GM18498 (cell line): ENCODE data around the gene SPO11.

Experiments
- ATAC-seq: cut with Tn5 transposase; IDR thresholded peaks from one replicate; pipeline ENCODE4 v1.9.1; 2021; ENCODE audit warnings: mild to moderate bottlenecking, moderate library complexity; ENCODE audit not compliant: unreplicated experiment

SPO11 gene

GRCh38 chr20:57389695-57390603, 60.3 kb downstream of the SPO11 start:
- no peak for ATAC-seq

- peak; percentile 60 for ATAC-seq
Observed at GRCh38 chr20:57390604-57391438, 61.2 kb downstream of the SPO11 start, which contains the start of gene RBM38. TSS of gene RBM38 (plus strand) at chr20:57391396. CDS start at chr20:57391582, 186 bp downstream.

DNA sequence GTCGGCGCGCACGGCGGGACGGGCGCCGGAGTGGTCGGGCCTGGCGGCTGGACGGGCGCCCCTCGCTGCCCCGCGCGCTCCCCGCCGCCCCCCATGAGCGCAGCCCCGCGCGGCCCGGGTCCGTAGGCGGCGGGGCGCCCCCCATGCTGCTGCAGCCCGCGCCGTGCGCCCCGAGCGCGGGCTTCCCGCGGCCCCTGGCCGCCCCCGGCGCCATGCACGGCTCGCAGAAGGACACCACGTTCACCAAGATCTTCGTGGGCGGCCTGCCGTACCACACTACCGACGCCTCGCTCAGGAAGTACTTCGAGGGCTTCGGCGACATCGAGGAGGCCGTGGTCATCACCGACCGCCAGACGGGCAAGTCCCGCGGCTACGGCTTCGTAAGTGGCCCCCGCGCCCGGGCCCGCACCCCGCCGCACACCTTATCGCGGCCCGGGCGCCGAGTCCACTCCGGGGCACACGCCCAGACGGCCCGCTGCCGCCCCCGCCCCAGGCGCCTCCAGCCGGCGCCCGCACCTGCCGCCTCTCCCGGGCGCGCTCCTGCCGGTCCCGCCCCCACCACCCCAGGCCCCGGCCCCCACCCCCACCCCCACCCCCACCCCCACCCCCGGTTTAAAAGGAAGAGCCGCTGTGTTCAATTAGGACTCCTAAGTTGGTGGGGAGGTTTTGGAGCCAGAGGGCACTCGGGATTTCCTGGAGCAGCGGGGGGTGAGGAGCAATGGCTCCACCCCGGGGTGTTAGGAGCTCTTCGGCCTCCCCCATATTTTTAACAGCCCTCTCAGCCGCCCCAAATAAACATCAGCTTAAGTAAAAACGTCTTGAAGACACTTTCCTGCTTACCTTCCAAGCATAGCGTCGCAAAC, 62.1 kb downstream of the SPO11 start:
- ATAC-seq: peak; percentile 13

DNA sequence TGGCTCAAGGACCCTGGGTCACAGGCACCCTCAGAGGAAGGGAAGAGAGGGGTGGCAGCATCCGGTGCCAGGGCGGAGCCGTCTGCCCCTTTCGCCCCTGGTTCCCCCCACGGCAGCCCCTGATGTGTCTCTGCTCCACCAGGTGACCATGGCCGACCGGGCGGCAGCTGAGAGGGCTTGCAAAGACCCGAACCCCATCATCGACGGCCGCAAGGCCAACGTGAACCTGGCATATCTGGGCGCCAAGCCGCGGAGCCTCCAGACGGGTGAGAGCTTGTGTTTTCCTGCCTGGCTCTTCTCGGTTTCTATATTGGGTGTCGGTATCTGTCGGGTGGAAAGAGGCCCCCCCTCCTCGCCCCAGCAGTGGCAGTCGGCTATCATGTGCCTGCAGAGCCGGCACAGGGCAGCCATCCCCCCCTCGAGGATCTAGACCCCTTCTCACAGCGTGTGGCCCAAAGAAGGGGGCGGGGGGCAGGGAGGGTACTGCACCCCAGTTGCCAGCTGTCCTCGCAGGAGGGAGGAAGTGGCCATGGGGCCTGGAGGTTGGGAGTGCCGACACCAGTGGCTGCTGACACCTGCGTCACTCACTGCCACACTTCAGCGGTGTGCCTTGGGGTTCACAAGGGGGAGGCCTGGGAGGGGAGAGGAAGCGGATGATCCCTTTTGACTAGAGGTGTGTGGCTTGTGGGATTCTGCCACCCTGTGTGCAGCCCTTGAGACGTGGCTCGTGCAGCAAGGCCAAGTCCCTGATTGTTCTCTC, 63.1 kb downstream of the SPO11 start:
- peak; percentile 30 for ATAC-seq
